ENCODE results near the gene MPST.
"Not testable (repeated sequence)": the region's sequence is repeated elsewhere in the genome, so short reads cannot be mapped to it uniquely, and the experiment has no call there.

Gene MPST

GRCh38 chr22:37070334-37070733 lies 50.8 kb downstream of the MPST start:
- no peak overlapping the region for H3K4me3 ChIP-seq (ENCODE audit: low read depth, low read length)
- no peak for TF ChIP-seq MYC (IDR thresholded peaks at IDR 0.05; ENCODE audit: low read depth, low read length)
- TF ChIP-seq CTCF (IDR thresholded peaks at IDR 0.05; ENCODE audit: low read depth, low read length): no peak
- TF ChIP-seq MAX (IDR thresholded peaks at IDR 0.05; ENCODE audit: low read depth, low read length): no peak
- TF ChIP-seq POLR2A (IDR thresholded peaks at IDR 0.05; ENCODE audit: extremely low read depth, insufficient read length): no peak
- DNase-seq (ENCODE audit: low read depth): no peak

GRCh38 chr22:37070744-37071143 lies 51.2 kb downstream of the MPST start:
- no peak for DNase-seq (ENCODE audit: low read depth)
- no peak overlapping the region for H3K4me3 ChIP-seq (ENCODE audit: low read depth, low read length)
- TF ChIP-seq MYC (IDR thresholded peaks at IDR 0.05; ENCODE audit: low read depth, low read length) (no peak), POLR2A (IDR thresholded peaks at IDR 0.05; ENCODE audit: extremely low read depth, insufficient read length) (no peak), CTCF (IDR thresholded peaks at IDR 0.05; ENCODE audit: low read depth, low read length) (no peak), MAX (IDR thresholded peaks at IDR 0.05; ENCODE audit: low read depth, low read length) (no peak)

- not testable (repeated sequence) for H3K4me3 ChIP-seq (ENCODE audit: low read depth, low read length); DNase-seq (ENCODE audit: low read depth)
These were observed 52.5 kb downstream of the MPST start for GRCh38 chr22:37071850-37072592.

GRCh38 chr22:37072673-37073072 lies 53.1 kb downstream of the MPST start:
- no peak for DNase-seq (ENCODE audit: low read depth)
- H3K4me3 ChIP-seq (ENCODE audit: low read depth, low read length): no peak overlapping the region
- TF ChIP-seq MAX (IDR thresholded peaks at IDR 0.05; ENCODE audit: low read depth, low read length) (no peak), POLR2A (IDR thresholded peaks at IDR 0.05; ENCODE audit: extremely low read depth, insufficient read length) (no peak), CTCF (IDR thresholded peaks at IDR 0.05; ENCODE audit: low read depth, low read length) (no peak), MYC (IDR thresholded peaks at IDR 0.05; ENCODE audit: low read depth, low read length) (no peak)

GRCh38 chr22:37074537-37074936 lies 55.0 kb downstream of the MPST start:
- H3K4me3 ChIP-seq (ENCODE audit: low read depth, low read length): no peak overlapping the region
- DNase-seq (ENCODE audit: low read depth): no peak
- TF ChIP-seq MAX (IDR thresholded peaks at IDR 0.05; ENCODE audit: low read depth, low read length) (no peak), CTCF (IDR thresholded peaks at IDR 0.05; ENCODE audit: low read depth, low read length) (no peak), POLR2A (IDR thresholded peaks at IDR 0.05; ENCODE audit: extremely low read depth, insufficient read length) (no peak), MYC (IDR thresholded peaks at IDR 0.05; ENCODE audit: low read depth, low read length) (no peak)

GRCh38 chr22:37075046-37075445 lies 55.5 kb downstream of the MPST start:
- no peak for DNase-seq (ENCODE audit: low read depth)
- no peak overlapping the region for H3K4me3 ChIP-seq (ENCODE audit: low read depth, low read length)
- TF ChIP-seq MAX (IDR thresholded peaks at IDR 0.05; ENCODE audit: low read depth, low read length): no peak
- no peak for TF ChIP-seq POLR2A (IDR thresholded peaks at IDR 0.05; ENCODE audit: extremely low read depth, insufficient read length)
- TF ChIP-seq CTCF (IDR thresholded peaks at IDR 0.05; ENCODE audit: low read depth, low read length): no peak
- TF ChIP-seq MYC (IDR thresholded peaks at IDR 0.05; ENCODE audit: low read depth, low read length): no peak

Measured in NB4 (cell line).